Endometrial microvascular endothelial cells (primary cell): ENCODE results near the gene XYLT2. TPM values are rescaled to one million over a fixed set of nuclear protein-coding genes. Genes with fewer than 3 reads are reported as not detected.
"Not testable (repeated sequence)": the region's sequence is repeated elsewhere in the genome, so short reads cannot be mapped to it uniquely, and the experiment has no call there.

Experiments used
- in situ Hi-C: cut with HindIII; loops from 2 replicates; pipeline ENCODE4 v1.10.0; 2017; ENCODE audit warnings: low sequenced_read_pairs, low pct_unique_long_range_greater_than_20kb; ENCODE audit errors: inconsistent ontology term
- total RNA-seq: library from RNA; depleted of rRNA; stranded (reverse); fragments of >200 nt; gene quantifications from one replicate; pipeline ENCODE4 v1.2.3, GENCODE V29; 2015; ENCODE audit errors: inconsistent ontology term

The XYLT2 gene
- total RNA-seq, 1 donor from 2014 or later, result 51.2 TPM

DNA sequence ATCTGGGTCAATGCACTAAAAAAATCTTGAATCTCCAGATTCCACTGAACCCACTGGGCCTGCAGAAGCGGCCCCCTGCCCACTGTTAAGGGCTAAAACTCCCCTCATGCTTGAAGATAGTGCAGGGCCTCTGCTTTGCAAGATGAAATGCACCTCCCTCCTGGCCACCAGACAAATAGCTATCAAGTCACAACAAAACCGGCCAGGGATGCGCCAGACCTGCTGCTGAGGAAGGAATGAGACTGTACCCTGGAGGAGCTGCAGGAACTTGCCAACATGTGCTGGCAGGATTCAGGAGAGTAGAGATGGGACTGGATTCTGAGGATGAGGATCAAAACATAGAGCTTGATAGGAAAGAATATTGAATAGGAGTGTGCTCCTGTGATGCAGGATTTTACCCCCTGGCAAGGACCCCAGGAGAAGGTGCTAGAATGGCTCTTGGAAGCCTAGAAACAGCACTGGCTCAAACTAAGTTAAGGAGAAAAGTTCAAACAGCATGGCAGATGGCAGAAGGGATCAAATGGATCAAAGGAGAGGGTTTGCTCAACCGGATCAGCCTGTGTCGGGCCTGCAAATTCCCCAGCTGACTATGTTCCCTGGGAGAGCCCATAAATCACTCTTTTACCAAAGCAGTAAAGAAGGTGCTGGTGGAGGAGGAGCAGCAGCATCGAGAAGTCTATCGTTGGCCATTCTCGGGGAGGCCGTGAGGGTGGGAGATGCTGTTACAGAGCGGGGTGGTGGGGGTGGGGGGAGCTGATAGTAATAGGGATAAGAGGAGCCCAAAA lies 27.2 kb upstream of the XYLT2 start:
- in situ Hi-C loops, result no loop called here

DNA sequence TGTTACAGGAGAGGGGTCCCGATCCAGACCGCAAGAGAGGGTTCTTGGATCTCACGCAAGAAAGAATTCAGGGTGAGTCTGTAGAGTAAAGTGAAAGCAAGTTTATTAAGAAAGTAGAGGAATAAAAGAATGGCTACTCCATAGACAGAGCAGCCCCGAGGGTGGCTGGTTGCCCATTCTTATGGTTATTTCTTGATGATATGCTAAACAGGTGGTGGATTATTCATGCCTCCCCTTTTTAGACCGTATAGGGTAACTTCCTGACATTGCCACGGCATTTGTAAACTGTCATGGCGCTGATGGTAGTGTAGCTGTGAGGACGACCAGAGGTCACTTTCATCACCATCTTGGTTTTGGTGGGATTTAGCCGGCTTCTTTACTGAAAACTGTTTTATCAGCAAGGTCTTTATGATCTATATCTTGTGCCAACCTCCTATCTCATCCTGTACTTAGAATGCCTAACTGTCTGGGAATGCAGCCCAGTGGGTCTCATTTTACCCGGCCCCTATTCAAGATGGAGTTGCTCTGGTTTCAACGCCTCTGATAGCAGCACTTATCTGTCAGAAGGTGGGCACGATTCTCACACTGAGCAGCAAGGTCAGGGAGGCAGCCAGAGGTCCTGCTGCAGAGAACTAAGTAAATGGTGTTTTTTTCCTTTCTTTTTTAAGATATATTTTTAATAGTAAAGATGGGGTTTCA lies 26.5 kb upstream of the XYLT2 start:
- in situ Hi-C loops, result no loop called here

DNA sequence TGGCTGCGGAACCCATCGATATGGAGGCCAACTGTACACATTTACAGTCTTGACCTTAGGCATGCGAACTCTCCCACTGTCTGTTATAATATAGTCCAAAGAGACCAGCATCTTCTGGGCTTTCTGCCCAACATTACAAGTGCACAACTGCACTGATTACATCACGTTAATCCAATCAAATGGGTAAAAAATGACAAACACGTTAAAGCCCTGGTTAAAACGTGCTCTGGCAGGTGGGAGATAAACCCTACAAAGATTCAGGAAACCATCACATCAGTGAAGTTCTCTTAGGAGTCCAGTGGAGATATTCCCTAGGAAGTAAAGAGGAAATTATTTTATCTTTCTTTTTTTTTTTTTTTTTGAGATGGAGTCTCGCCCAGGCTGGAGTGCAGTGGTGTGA lies 23.7 kb upstream of the XYLT2 start:
- in situ Hi-C loops, result no loop called here

DNA sequence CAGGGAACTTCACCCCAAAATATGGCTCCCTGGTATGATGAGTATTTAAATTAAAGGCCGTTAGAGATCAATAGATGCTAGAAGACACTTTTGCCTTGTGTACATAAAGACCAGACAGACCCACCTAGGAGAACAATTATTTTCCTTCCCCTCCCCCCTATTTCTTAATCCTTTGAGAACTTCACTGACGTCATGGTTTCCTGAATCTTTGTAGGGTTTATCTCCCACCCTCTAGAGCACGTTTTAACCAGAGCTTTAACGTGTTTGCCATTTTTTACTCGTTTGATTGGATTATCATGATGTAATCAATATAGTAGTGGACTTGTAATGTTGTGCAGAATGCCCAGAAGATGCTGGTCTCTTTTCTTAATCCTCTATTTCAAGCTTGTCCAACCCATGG lies 22.9 kb upstream of the XYLT2 start:
- in situ Hi-C loops, result no loop called here

DNA sequence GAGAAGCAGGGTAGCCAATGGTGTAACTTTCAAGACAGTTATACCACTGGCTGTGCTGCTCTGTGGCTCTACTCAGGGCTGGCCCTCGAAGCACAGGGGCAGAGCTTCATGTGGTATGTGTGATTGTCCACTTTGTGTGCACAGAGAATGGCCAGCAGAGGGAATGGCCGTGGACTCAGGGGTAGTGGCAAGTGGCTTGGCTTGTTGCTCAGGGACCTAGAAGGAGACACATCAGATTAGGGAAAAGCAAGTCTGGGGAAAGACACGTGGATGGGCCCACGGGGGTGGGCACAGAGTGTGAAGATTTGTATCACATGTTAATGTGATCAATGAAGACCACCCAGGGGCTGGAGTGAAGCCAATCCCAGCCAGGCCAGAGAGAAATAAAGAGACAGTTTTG lies 20.0 kb upstream of the XYLT2 start:
- in situ Hi-C loops, result no loop called here

DNA sequence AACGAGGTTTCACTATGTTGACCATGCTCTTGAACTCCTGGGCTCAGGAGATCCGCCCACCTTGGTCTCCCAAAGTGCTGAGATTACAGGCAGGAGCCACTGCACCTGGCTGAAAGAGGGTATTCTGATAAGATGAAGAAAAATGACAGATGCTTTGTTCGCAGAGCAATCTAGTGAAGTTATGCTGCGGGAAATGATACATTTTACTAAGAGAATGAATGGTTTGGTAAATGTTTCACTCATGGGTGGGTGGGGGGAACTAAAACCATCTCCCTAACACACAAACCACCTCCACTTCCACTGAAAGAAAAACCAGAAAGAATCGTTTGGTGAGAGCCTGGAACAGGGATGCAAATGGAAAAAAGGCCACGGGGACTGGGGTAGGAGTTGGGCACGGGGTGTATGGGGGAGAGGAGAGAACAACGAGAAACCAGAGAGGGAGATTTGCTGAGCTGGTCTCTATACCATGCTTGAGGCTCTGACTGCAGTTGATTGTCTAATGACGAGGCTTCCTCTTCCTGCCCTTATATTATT lies 19.0 kb upstream of the XYLT2 start:
- in situ Hi-C loops, result no loop called here

DNA sequence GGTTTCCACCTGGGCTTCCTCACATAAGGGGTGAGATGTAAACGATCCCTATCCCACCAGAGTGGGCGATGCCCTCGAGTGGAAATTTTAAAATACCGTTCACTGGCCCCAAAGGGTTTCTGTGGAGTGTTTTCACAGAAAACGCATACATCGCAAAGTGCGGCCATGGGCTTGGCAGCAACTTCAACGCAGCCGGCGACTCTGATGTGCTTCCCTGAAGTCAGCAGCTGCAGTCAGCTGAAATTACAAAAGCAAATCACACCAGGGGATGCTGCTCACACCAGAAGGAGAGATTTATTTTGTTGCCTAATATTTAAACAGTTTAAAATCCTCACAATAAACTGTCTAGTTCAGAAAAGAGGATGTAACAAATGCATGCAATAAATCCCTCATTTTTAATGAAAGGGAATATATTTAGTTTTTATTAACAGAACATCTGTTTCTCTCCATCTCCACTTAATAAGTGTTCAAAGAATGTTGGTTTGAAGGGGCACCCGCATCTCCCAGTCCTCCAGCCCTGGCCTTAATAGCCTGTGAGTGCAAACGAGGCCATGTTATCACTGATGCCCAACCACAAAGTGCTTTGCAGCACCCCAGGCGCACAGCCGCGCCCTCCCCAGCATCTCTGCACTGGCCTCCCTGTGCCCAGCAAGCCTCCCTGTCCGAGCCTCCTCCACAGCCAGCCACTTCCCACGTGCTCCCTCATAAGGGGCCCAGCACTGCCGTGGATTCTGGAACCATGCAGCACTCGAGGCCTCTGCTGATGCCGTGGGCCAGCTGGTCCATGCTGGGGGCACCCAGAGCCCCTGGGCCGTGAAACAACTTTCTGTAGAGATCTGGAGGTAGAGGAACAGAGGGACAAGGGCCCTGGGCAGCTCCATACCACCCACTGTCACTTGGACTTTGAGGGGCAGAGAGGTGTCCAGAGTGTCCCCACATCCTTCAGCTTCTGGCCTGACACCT lies 17.3 kb upstream of the XYLT2 start:
- in situ Hi-C loops, result no loop called here

DNA sequence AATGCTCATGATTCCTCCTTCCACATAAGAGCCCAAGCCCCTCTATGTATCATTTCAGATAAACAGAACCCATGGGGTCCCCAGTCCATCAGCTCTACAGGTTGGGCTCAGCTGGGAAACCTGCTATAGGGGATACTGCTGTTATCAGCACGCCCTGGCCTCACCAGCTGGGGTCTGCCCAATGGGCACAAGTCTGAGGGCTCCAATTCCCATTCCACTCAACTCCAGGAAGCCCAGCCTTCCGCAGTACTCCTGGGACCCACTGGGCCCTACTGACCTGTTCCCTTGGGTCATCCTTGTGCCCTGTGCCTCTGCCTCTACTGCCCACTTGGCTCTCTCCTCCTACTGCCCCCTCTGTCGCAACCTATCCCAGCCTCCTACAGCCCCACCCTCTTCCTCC lies 16.2 kb upstream of the XYLT2 start:
- in situ Hi-C loops, result no loop called here

DNA sequence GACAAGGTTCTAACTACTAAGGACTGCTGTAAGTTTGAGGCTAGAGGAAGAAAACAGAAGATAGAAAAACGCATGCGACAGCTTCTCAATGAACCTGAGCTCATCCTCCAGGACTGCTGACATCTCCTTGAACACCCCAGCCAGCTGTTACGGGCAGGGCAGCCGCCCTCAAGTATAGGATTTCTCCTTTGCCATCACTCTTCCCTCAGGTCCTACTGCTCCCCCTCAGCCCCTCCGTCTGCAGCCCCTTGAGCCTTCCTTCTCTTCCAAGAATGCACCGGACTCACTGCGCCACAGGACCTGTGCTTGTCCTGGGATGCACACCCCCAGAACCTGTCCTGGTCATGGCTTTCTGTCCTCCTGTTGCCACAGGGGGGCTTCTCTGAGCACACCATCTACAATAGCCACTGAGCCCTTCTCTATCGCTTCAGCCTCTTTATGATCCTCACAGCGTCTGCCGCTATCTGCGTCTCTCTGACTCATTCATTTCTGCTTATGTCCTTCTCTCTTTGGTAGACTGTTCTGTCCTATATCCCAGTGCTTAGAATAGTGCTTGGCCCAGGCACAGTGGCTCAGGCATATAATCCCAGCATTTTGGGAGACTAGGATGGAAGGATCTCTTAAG lies 15.7 kb upstream of the XYLT2 start:
- in situ Hi-C loops, result no loop called here

DNA sequence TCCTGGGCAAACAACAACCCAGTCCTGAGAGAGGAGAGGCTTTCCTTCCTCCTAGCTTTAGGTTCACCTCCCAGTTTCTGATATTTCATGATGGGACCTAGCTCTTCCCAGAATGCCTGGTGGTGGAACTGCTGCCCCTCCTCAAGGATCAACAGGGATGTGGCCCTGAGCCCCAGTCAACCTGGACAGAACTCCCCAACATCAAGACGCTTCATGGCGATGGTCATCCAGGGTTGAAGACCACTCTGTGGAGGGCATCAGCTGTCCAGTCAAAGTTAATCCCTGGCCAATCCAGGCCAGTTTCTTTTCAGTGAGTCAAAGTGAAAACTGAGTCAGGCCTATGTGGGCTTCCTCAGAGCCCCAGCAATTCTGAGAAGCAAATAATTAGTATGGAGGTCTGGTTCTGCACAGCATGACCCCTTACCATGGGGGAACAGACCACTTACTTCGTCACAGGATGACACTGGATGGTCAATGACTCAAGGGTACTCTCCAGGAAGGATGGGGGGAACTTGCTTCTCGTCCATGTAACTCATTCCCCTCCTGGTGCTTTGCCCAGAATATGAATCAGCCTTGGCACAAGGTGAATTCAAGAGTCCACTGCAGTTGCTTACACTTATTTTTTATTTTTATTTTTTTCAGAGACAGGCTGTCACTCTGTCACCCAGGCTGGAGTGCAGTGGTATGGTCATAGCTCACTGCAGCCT lies 14.7 kb upstream of the XYLT2 start:
- in situ Hi-C loops, result no loop called here

DNA sequence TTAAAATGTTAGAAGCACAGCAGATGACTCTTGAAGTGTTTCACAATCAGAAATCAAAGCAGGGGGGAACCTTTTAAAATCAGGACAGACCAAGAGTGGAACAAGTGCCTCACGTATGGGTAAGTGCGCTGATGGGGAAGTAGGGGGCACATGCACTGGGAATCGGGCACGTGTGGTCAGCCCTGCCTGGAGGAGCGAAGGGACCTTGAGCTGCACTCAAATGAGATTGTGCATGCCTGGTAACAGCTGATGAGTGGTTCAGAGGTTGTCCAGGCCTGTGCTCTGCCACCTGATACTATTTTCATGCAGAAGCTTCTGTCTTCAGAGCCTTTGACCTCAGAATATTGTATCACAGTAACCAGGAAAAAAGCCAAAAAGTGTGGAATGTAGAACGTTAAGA lies 13.7 kb upstream of the XYLT2 start:
- in situ Hi-C loops, result no loop called here

DNA sequence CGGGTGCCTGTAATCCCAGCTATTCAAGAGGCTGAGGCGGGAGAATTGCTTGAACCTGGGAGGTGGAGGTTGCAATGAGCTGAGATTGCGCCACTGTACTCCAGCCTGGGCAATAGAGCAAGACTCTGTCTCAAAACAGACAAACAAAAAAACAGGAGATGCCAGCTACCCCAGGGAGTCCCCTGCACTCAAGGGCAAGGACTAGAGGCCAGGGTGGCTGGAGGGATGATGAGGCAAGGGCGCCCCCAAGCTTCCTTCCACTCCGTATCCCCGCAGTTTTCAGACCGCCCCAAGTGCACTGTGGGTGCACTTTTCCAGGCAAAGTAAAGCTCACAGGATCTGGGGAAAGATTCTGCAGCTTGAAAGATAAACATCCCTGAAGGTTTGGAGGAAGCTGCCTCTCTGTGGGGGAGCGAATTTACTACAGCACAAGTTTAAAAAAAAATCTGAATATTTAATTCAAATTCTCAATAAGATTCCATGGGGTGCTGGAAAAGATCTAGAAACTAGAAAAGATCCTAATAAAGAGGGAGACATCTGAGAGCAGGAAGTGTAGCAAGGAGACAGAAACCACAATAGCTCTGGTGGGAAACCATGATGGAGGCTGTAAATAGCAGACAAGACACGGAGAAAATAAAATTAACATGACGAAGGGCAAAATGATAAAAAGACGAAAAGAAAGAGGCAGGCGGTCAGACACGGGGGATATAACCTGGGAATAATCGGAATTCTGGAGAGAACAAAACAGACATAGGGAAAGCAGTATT lies 12.5 kb upstream of the XYLT2 start:
- in situ Hi-C loops, result not testable (repeated sequence)

DNA sequence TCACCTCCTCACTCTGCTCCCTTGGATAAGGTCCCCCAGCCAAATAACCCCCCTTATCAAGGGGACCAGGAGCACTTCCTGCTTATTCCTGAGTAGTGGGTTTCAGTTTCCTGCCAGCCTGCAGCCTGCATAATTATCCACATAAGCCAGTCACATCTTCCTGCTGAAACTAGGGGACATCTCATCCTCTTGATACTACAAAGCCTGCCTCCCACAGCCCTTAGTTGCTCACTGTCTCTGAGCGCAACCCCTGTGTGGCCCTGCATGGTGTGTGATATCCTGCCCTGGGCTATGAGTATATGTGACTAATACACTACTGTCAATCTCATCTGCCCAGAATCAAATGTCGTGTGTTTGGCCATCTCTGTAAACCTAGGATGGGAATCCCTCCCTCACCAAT lies 8.0 kb upstream of the XYLT2 start:
- in situ Hi-C loops, result no loop called here

DNA sequence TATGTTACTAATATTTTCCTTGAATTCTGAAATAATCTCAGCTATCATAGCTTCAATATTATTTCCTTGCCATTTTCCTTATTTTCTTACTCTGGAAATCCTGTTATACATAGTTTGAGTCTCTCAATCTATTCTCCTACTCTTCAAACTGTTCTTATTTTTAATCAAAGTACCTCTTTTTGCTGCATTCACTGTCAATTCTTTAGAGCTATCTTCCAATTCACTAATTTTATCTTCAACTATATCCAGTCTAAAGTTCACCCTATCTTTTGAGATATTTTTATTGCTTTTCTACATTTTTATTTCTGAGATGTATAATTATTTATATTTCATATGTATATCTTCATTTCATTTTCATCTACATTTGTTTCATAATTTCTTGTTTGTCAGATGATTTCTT lies 7.3 kb upstream of the XYLT2 start:
- in situ Hi-C loops, result no loop called here

DNA sequence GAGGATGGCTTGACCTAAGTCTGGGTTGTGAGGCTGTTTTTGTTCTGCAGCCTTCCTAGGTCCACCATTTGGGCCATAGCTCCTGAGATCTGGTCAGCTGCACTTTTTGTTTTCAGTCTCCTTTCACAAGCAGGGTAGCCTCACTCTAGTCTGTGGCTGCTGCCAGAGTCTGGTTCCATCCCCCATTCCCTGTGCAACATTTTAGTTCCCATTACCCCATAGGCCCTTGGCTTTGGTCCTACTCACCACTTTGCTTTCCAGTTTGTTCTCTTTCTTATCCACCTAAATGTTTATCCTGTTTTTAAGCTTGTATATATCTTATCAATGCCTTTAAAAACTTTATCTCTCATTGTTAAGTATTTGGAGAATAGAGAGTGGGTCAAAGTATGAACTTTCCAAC lies 6.5 kb upstream of the XYLT2 start:
- in situ Hi-C loops, result no loop called here

DNA sequence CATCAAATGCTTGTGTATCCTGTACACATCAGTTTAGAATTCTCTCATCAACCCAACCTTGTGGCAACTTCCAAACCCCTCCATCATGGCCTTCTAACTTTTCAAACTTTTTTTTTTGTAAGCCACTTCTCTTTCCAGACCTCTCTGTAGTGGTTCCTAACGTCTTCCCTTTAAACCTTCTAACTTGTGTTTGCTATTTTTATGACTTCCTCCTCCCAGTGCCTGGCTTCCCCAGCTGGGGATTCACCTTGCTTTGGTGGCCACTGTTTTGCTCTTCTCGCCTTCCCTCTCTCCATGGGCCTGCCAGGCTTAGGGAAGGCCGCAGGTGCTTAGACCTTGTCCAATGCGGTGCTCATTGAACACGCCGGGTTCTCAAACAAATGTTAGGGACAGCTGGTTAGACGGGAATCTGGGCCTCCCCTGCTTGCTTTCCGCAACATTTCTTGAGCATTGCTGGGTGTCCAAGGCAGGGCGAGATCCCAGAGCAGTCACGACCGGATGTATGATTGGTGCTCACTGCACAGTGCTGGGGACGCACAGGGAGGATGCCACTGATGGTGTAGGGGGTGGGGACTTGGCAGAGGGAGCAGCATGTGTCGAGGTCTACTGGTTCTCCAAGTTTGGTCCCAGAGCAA lies 1.1 kb upstream of the XYLT2 start:
- in situ Hi-C loops, result no loop called here
